ENCODE measurements around the gene ABCA1.

ABCA1 gene

DNA sequence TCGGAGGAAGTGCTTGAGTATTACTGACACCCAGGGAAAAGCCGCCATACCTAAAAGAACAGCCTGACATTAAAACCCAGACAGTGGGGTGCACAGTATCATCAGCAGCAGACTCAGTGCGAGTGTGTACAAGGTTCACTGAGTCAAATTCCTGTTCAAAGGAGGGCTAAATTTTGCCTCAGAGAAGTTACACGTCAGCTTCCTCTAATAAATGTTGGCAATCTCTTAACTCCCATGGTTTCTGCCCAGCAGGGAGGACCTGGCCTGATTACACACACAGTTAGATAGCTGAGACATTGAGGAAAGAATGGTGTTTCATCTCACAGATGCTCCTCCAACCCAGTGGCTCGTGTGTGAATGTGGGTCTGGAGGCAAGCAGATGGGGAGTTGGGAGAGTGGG is 125.8 kb downstream of the ABCA1 start:
- in situ Hi-C loops (cut with MboI; ENCODE audit: low sequenced_read_pairs), result no loop called here

- in situ Hi-C loops (cut with MboI; ENCODE audit: low sequenced_read_pairs), result no loop called here
Measured at GRCh38 chr9:104800068-104800785, 127.7 kb downstream of the ABCA1 start.

DNA sequence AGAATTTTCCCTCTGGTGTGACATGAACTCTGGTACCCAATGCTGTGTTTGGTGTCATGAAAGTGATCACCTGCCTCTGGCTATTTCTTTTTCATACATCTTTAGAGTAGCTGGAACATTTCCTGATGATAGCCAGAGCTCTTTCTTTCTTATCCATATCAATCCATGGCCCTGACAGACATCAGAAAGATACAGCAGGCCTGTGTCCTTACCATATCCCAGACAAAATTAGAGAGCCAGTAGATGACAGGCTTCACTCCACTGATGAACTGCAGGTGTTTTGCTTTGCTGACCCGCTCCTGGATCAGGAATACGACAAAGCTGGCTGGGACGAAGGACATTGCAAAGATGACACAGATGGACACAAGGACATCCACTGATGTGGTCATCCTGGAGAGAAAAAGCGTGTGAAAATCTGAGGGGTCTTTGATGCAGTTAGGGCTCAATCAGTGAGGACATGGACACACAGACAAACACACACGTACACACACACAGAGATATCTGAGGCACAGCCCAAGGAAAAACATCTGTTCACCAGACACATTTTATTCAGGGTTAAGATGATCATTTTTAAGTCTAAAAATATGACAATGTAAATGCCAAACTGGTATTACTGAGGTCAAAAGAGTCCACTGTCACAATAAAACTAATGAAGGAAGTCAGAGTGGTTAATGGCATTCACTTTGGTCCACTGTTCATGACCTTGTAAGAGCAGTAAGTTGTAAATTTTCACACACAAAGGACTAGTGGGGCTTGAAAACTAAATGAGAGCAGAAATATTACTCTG is 129.6 kb downstream of the ABCA1 start:
- in situ Hi-C loops (cut with MboI; ENCODE audit: low sequenced_read_pairs), result loop anchor here (10.0 kb wide), 1 partner anchor 356 kb away; no protein-coding TSS in a partner anchor

DNA sequence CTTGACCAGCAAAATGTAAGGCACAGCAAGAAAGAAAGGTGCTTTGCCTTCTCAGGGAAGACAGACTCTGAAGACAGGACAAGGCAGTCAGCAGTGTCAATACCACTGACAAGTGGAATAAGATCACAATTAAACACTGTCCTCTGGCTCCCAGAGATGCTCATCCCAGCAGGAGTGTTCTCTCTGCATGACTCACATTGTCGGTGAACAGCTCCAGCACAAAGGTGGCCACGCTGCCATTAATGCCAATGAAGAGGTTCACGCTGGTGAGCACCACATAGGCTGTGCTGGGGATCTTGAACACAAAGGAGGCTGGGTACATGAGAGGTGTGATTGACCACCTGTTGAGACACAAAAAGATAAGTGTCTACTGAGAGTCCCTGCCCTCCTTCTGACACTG is 132.1 kb downstream of the ABCA1 start:
- in situ Hi-C loops (cut with MboI; ENCODE audit: low sequenced_read_pairs), result loop anchor here (10.0 kb wide), 1 partner anchor 359 kb away; no protein-coding TSS in a partner anchor

GRCh38 chr9:104795082-104795481 is 132.9 kb downstream of the ABCA1 start:
- in situ Hi-C loops (cut with MboI; ENCODE audit: low sequenced_read_pairs), result loop anchor here (10.0 kb wide), 1 partner anchor 360 kb away; no protein-coding TSS in a partner anchor

- in situ Hi-C loops (cut with MboI; ENCODE audit: low sequenced_read_pairs), result loop anchor here (10.0 kb wide), 1 partner anchor 361 kb away; no protein-coding TSS in a partner anchor
Measured at GRCh38 chr9:104794070-104794469, 133.9 kb downstream of the ABCA1 start.

- in situ Hi-C loops (cut with MboI; ENCODE audit: low sequenced_read_pairs), result no loop called here
Measured at GRCh38 chr9:104788251-104788650, 139.7 kb downstream of the ABCA1 start.

GRCh38 chr9:104787306-104788015 is 140.5 kb downstream of the ABCA1 start:
- in situ Hi-C loops (cut with MboI; ENCODE audit: low sequenced_read_pairs), result no loop called here

DNA sequence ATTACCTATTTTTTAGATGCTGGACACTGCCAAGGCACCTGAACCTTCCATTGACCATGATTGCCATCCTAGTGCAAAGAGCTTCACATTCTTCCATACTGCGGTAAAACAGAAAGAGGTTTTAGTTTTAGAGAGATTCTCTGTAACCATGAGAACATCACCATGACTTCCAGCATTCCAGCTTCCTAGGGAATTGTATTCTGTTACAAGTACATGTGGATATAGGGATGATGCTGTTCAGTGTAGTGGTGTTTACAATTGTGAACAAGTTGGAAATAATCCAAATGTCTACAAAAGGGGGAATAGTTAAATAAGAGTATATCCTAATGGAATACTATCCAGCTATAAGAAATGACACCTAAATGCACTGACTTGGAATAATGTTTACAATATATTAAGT is 141.7 kb downstream of the ABCA1 start:
- in situ Hi-C loops (cut with MboI; ENCODE audit: low sequenced_read_pairs), result no loop called here

DNA sequence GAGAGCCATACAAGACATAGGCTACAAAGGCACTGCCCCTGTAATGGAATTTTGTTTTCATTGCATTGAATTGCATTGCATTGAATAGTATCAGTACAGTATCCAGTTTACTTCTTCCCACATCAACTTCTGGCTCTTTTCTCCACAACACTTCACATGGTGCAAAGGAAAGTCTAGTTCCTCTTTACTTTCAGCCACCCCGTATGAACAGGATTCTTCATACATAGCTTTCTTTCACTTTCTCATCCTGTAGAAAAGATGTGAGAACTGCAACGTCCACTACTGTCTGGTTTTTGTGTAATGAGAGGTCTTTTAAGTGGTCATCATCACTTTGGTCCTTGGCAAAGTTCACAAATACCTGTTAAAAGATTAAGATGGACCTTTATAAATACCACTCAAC is 143.9 kb downstream of the ABCA1 start:
- in situ Hi-C loops (cut with MboI; ENCODE audit: low sequenced_read_pairs), result no loop called here

- in situ Hi-C loops (cut with MboI; ENCODE audit: low sequenced_read_pairs), result no loop called here
Measured at GRCh38 chr9:104783588-104783987, 144.4 kb downstream of the ABCA1 start.

DNA sequence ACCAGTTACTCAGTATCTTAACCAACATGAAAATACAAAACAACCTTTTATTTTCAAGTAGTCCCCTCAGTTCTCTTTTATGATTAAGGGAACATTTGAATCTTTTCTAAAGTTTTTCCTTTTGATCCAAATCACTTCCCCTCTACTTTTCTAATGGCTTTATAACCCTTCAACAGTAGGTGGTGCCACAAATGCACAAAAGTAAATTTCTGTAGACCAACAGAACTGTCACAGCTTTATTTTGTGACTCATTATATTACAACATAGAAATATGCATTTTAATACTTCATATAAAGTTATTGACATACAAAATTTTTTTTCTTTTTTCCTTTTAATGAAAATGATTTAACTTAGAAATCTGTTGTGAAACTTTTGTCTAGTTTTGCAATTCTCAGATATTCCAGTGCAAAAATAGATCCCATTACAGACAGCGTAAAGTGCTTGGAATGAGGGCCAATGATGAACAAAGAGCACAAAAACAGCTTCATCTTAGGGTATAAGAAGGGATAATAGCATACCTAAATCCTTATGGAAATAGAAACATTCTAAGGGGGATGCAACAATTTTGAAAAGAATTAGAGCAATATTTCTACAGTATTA is 147.1 kb downstream of the ABCA1 start:
- in situ Hi-C loops (cut with MboI; ENCODE audit: low sequenced_read_pairs), result no loop called here

DNA sequence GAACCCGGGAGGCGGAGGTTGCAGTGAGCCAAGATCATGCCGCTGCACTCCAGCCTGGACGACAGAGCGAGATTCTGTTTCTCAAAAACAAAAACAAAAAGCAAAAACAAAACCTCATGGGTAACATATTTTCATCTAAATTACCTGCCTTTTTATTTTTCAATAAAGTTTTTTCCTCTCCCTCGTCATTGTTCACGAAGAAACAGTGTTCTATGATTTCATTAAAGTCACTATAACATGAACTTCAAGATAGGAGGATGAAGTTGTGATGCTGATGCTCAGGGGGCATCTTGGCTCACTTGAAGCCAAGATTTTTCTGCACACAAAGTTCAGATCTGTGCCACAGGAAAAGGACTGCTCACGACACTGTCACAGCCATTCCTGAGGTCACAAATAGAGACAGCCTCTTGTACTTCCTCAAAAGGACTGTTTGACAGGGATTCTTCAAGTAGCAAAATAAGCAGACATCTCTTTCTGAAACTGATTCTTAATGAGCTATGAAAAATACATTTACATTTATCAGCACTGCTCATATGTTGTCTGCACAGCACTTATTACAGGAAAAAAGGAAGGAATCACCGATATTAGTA is 147.9 kb downstream of the ABCA1 start:
- in situ Hi-C loops (cut with MboI; ENCODE audit: low sequenced_read_pairs), result loop anchor here (10.0 kb wide), 1 partner anchor 635 kb away; no protein-coding TSS in a partner anchor

GRCh38 chr9:104779334-104779733 is 148.6 kb downstream of the ABCA1 start:
- in situ Hi-C loops (cut with MboI; ENCODE audit: low sequenced_read_pairs), result loop anchor here (10.0 kb wide), 1 partner anchor 635 kb away; no protein-coding TSS in a partner anchor

DNA sequence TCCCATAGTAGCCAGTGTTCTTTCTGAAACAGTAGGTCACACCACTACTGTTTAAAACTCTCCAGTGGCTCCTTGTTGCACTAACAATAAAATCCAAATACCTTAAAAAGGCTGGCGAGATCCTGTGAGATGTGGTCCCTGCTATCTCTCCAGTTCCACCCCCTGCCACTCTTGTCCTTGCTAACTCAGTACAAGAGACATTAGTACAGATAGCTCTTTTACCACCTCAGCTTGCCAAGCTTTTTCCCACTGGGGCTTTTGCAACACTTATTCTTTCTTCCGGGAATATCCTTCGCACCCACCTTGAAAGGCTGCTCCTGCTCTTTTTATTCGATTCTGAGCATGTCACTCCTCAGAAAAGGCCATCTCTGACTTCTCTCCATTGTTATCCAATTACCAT is 149.2 kb downstream of the ABCA1 start:
- in situ Hi-C loops (cut with MboI; ENCODE audit: low sequenced_read_pairs), result loop anchor here (10.0 kb wide), 1 partner anchor 636 kb away; no protein-coding TSS in a partner anchor

GRCh38 chr9:104776797-104777196 is 151.2 kb downstream of the ABCA1 start:
- in situ Hi-C loops (cut with MboI; ENCODE audit: low sequenced_read_pairs), result loop anchor here (10.0 kb wide), 1 partner anchor 638 kb away; no protein-coding TSS in a partner anchor

DNA sequence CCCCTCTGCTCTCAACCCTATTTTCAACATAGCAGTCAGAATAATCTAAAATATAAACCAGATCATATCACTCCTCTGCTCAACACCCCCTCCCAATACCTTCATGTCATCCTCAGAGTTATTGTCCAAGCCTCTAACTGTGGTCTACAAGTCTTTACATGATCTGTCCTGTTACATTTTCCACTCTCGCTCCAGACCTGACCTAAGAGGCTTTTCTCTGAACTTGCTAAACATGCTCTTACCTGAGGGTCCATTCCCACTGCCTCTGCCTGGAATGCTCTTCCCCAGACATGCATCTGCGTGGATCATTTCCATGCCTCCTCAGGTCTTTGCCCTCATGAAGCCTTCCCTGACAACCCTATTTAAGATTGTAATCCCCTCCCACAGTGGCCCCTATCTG is 152.0 kb downstream of the ABCA1 start:
- in situ Hi-C loops (cut with MboI; ENCODE audit: low sequenced_read_pairs), result loop anchor here (10.0 kb wide), 1 partner anchor 639 kb away; no protein-coding TSS in a partner anchor

GRCh38 chr9:104775574-104775936 is 152.4 kb downstream of the ABCA1 start:
- in situ Hi-C loops (cut with MboI; ENCODE audit: low sequenced_read_pairs), result loop anchor here (10.0 kb wide), 1 partner anchor 639 kb away; no protein-coding TSS in a partner anchor

- in situ Hi-C loops (cut with MboI; ENCODE audit: low sequenced_read_pairs), result loop anchor here (10.0 kb wide), 1 partner anchor 640 kb away; no protein-coding TSS in a partner anchor
Measured at GRCh38 chr9:104774831-104775573, 153.0 kb downstream of the ABCA1 start.
